ENCODE data around the gene LIPJ. TPM values are rescaled to one million over a fixed set of nuclear protein-coding genes. Genes with fewer than 3 reads are reported as not detected.

LIPJ gene
- polyA plus RNA-seq, 2 donors: not detected

- Histone ChIP-seq H3K4me3 (ENCODE audit: low read depth in 1 of 2, low read length in 2 of 2) (no peak overlapping the region), H3K4me1 (ENCODE audit: control insufficient read depth in 2 of 2, insufficient read depth in 2 of 2, low read length in 1 of 2) (no peaks in the 10 kb centered on the region), H3K27ac (ENCODE audit: low read depth in 2 of 2, low read length in 1 of 2) (no peak overlapping the region), H3K36me3 (ENCODE audit: control insufficient read depth in 2 of 2, insufficient read depth in 2 of 2, low read length in 1 of 2) (no peaks in the 10 kb centered on the region), H3K9me3 (ENCODE audit: control insufficient read depth in 2 of 2, insufficient read depth in 1 of 2, low read depth in 1 of 2, low read length in 1 of 2) (no peaks in the 10 kb centered on the region), H3K27me3 (ENCODE audit: control insufficient read depth in 1 of 2, insufficient read depth in 2 of 2, low read length in 2 of 2) (no peaks in the 10 kb centered on the region)
- 81% methylated on average over 2 of the region's 2 CpGs for WGBS, 2 donors
Measured at GRCh38 chr10:88623835-88624234, 37.3 kb downstream of the LIPJ start.

- no peaks in the 10 kb centered on the region for H3K4me1 ChIP-seq (ENCODE audit: control insufficient read depth in 2 of 2, insufficient read depth in 2 of 2, low read length in 1 of 2)
- H3K27ac ChIP-seq (ENCODE audit: low read depth in 2 of 2, low read length in 1 of 2): no peak overlapping the region
- no peaks in the 10 kb centered on the region for H3K9me3 ChIP-seq (ENCODE audit: control insufficient read depth in 2 of 2, insufficient read depth in 1 of 2, low read depth in 1 of 2, low read length in 1 of 2)
- H3K36me3 ChIP-seq (ENCODE audit: control insufficient read depth in 2 of 2, insufficient read depth in 2 of 2, low read length in 1 of 2): no peaks in the 10 kb centered on the region
- H3K4me3 ChIP-seq (ENCODE audit: low read depth in 1 of 2, low read length in 2 of 2): no peak overlapping the region
- H3K27me3 ChIP-seq (ENCODE audit: control insufficient read depth in 1 of 2, insufficient read depth in 2 of 2, low read length in 2 of 2): no peaks in the 10 kb centered on the region
Measured at GRCh38 chr10:88624840-88625239, 38.3 kb downstream of the LIPJ start.

- Histone ChIP-seq H3K27ac (ENCODE audit: low read depth in 2 of 2, low read length in 1 of 2) (no peak overlapping the region), H3K36me3 (ENCODE audit: control insufficient read depth in 2 of 2, insufficient read depth in 2 of 2, low read length in 1 of 2) (no peaks in the 10 kb centered on the region), H3K4me3 (ENCODE audit: low read depth in 1 of 2, low read length in 2 of 2) (no peak overlapping the region), H3K27me3 (ENCODE audit: control insufficient read depth in 1 of 2, insufficient read depth in 2 of 2, low read length in 2 of 2) (no peaks in the 10 kb centered on the region), H3K9me3 (ENCODE audit: control insufficient read depth in 2 of 2, insufficient read depth in 1 of 2, low read depth in 1 of 2, low read length in 1 of 2) (no peaks in the 10 kb centered on the region), H3K4me1 (ENCODE audit: control insufficient read depth in 2 of 2, insufficient read depth in 2 of 2, low read length in 1 of 2) (no peaks in the 10 kb centered on the region)
- 24 to 28% methylated on average over 2 of the region's 2 CpGs for WGBS, 2 donors
Measured at GRCh38 chr10:88640186-88640585, 53.6 kb downstream of the LIPJ start.

- Histone ChIP-seq H3K4me3 (ENCODE audit: low read depth in 1 of 2, low read length in 2 of 2) (no peak overlapping the region), H3K36me3 (ENCODE audit: control insufficient read depth in 2 of 2, insufficient read depth in 2 of 2, low read length in 1 of 2) (no peaks in the 10 kb centered on the region), H3K9me3 (ENCODE audit: control insufficient read depth in 2 of 2, insufficient read depth in 1 of 2, low read depth in 1 of 2, low read length in 1 of 2) (no peaks in the 10 kb centered on the region), H3K27ac (ENCODE audit: low read depth in 2 of 2, low read length in 1 of 2) (no peak overlapping the region), H3K27me3 (ENCODE audit: control insufficient read depth in 1 of 2, insufficient read depth in 2 of 2, low read length in 2 of 2) (no peaks in the 10 kb centered on the region), H3K4me1 (ENCODE audit: control insufficient read depth in 2 of 2, insufficient read depth in 2 of 2, low read length in 1 of 2) (no peaks in the 10 kb centered on the region)
- 81 to 91% methylated on average over 6 of the region's 6 CpGs for WGBS, 2 donors
Measured at GRCh38 chr10:88642209-88642608, 55.6 kb downstream of the LIPJ start.

GRCh38 chr10:88642963-88643362 is 56.4 kb downstream of the LIPJ start:
- H3K4me1 ChIP-seq (ENCODE audit: control insufficient read depth in 2 of 2, insufficient read depth in 2 of 2, low read length in 1 of 2): no peaks in the 10 kb centered on the region
- H3K4me3 ChIP-seq (ENCODE audit: low read depth in 1 of 2, low read length in 2 of 2): no peak overlapping the region
- H3K27ac ChIP-seq (ENCODE audit: low read depth in 2 of 2, low read length in 1 of 2): no peak overlapping the region
- H3K9me3 ChIP-seq (ENCODE audit: control insufficient read depth in 2 of 2, insufficient read depth in 1 of 2, low read depth in 1 of 2, low read length in 1 of 2): no peaks in the 10 kb centered on the region
- no peaks in the 10 kb centered on the region for H3K36me3 ChIP-seq (ENCODE audit: control insufficient read depth in 2 of 2, insufficient read depth in 2 of 2, low read length in 1 of 2)
- H3K27me3 ChIP-seq (ENCODE audit: control insufficient read depth in 1 of 2, insufficient read depth in 2 of 2, low read length in 2 of 2): no peaks in the 10 kb centered on the region

GRCh38 chr10:88647061-88647615 is 60.6 kb downstream of the LIPJ start:
- no peak overlapping the region for H3K27ac ChIP-seq (ENCODE audit: low read depth in 2 of 2, low read length in 1 of 2)
- no peaks in the 10 kb centered on the region for H3K36me3 ChIP-seq (ENCODE audit: control insufficient read depth in 2 of 2, insufficient read depth in 2 of 2, low read length in 1 of 2)
- H3K27me3 ChIP-seq (ENCODE audit: control insufficient read depth in 1 of 2, insufficient read depth in 2 of 2, low read length in 2 of 2): no peaks in the 10 kb centered on the region
- 68 to 76% methylated on average over 2 of the region's 2 CpGs for WGBS, 2 donors
- no peak overlapping the region for H3K4me3 ChIP-seq (ENCODE audit: low read depth in 1 of 2, low read length in 2 of 2)
- no peaks in the 10 kb centered on the region for H3K4me1 ChIP-seq (ENCODE audit: control insufficient read depth in 2 of 2, insufficient read depth in 2 of 2, low read length in 1 of 2)
- H3K9me3 ChIP-seq (ENCODE audit: control insufficient read depth in 2 of 2, insufficient read depth in 1 of 2, low read depth in 1 of 2, low read length in 1 of 2): no peaks in the 10 kb centered on the region

GRCh38 chr10:88651101-88651551 is 64.6 kb downstream of the LIPJ start:
- H3K9me3 ChIP-seq (ENCODE audit: control insufficient read depth in 2 of 2, insufficient read depth in 1 of 2, low read depth in 1 of 2, low read length in 1 of 2): no peaks in the 10 kb centered on the region
- no peaks in the 10 kb centered on the region for H3K27me3 ChIP-seq (ENCODE audit: control insufficient read depth in 1 of 2, insufficient read depth in 2 of 2, low read length in 2 of 2)
- H3K27ac ChIP-seq (ENCODE audit: low read depth in 2 of 2, low read length in 1 of 2): no peak overlapping the region
- no peak overlapping the region for H3K4me3 ChIP-seq (ENCODE audit: low read depth in 1 of 2, low read length in 2 of 2)
- no peaks in the 10 kb centered on the region for H3K36me3 ChIP-seq (ENCODE audit: control insufficient read depth in 2 of 2, insufficient read depth in 2 of 2, low read length in 1 of 2)
- no peaks in the 10 kb centered on the region for H3K4me1 ChIP-seq (ENCODE audit: control insufficient read depth in 2 of 2, insufficient read depth in 2 of 2, low read length in 1 of 2)

- no peaks in the 10 kb centered on the region for H3K9me3 ChIP-seq (ENCODE audit: control insufficient read depth in 2 of 2, insufficient read depth in 1 of 2, low read depth in 1 of 2, low read length in 1 of 2)
- H3K4me3 ChIP-seq (ENCODE audit: low read depth in 1 of 2, low read length in 2 of 2): no peak overlapping the region
- H3K36me3 ChIP-seq (ENCODE audit: control insufficient read depth in 2 of 2, insufficient read depth in 2 of 2, low read length in 1 of 2): no peaks in the 10 kb centered on the region
- 91 to 92% methylated on average over 2 of the region's 2 CpGs for whole genome bisulfite sequencing, 2 donors
- no peaks in the 10 kb centered on the region for H3K27me3 ChIP-seq (ENCODE audit: control insufficient read depth in 1 of 2, insufficient read depth in 2 of 2, low read length in 2 of 2)
- no peaks in the 10 kb centered on the region for H3K4me1 ChIP-seq (ENCODE audit: control insufficient read depth in 2 of 2, insufficient read depth in 2 of 2, low read length in 1 of 2)
- H3K27ac ChIP-seq (ENCODE audit: low read depth in 2 of 2, low read length in 1 of 2): no peak overlapping the region
Measured at GRCh38 chr10:88652616-88653015, 66.1 kb downstream of the LIPJ start.

Other genes with a start within 250 kb of the LIPJ start
- gene RNLS, start 3.4 kb upstream of the LIPJ start, polyA plus RNA-seq: 1 to 10 TPM; 3.3 to 6.7 TPM
- gene LIPF, start 77.7 kb downstream of the LIPJ start, polyA plus RNA-seq: 10 to 100 TPM in 1 of 2 donors, 1 to 10 TPM in 1; 3.0 to 20.8 TPM
- gene LIPK, start 119.5 kb downstream of the LIPJ start, polyA plus RNA-seq: 1 to 10 TPM in 1 of 2 donors, under 1 TPM in 1; 0.12 to 1.2 TPM
- 1 to 10 TPM in 1 of 2 donors, not detected in 1; 1.0 TPM for gene LIPN, start 173.3 kb downstream of the LIPJ start, polyA plus RNA-seq
- gene LIPM, start 216.0 kb downstream of the LIPJ start, polyA plus RNA-seq: not detected

Data from esophagus (tissue), 2 donors.